A549 (cell line): ENCODE results near the gene LDLRAD4. TPM values are rescaled to one million over a fixed set of nuclear protein-coding genes. Genes with fewer than 3 reads are reported as not detected.

Experiments used
- ATAC-seq, 2 experiments: fragments of 200-7000 bp in 1 of 2; fragments of >200 bp in 1 of 2; cut with Nextera tagmentation in 1 of 2; cut with Tn5 transposase in 1 of 2; 3 replicates each; pipeline versions ENCODE4 v1.8.0 to v1.9.1; 2018 to 2020; ENCODE audit warnings: mild to moderate bottlenecking in 1 of 2, moderate library complexity in 1 of 2
- CTCF ChIA-PET: fragments of 300-600 bp; sonication (Branson Sonifier 250); formaldehyde crosslinking; extraction: SDS; loops from one replicate; lab custom pipeline; 2021; ENCODE audit warnings: antibody characterized with exemption, inconsistent platforms; lab: Yijun Ruan, JAX
- POLR2A ChIA-PET: fragments of 350-600 bp; formaldehyde crosslinking; extraction: SDS; loops from one replicate; lab custom pipeline; 2021; ENCODE audit warnings: antibody characterized with exemption, inconsistent platforms; lab: Yijun Ruan, JAX
- DNase-seq, 2 experiments: peaks; one replicate each; pipeline versions ENCODE4 v3.0.0 to v3.0.0-alpha.2; 2011 to 2016; ENCODE audit warnings: low read depth in 1 of 2, low spot score in 1 of 2
- FAIRE-seq: peaks from 2 replicates; lab custom pipeline; 2011; peaks lifted over from hg19 to GRCh38; lab: Jason Lieb, UNC
- H3K27ac ChIP-seq, 2 experiments: fragments of >200 bp; sonication (Bioruptor Twin); formaldehyde crosslinking; 3 replicates each; pipeline ENCODE4 v1.5.1; 2016 to 2017
- H3K4me1 ChIP-seq: fragments of >200 bp; sonication (Bioruptor Twin); formaldehyde crosslinking; 3 replicates; pipeline ENCODE4 v1.6.1; 2016
- H3K4me2 ChIP-seq: fragments of >200 bp; sonication (Bioruptor Twin); formaldehyde crosslinking; 3 replicates; pipeline ENCODE4 v1.6.1; 2016
- H3K4me3 ChIP-seq: fragments of >200 bp; sonication (Bioruptor Twin); formaldehyde crosslinking; 3 replicates; pipeline ENCODE4 v1.5.1; 2016
- H3K9me3 ChIP-seq: fragments of >200 bp; sonication (Bioruptor Twin); formaldehyde crosslinking; 3 replicates; pipeline ENCODE4 v1.6.1; 2016
- BCL3 ChIP-seq: fragments of >200 bp; sonication (Bioruptor Twin); formaldehyde crosslinking; IDR thresholded peaks from 3 replicates; pipeline ENCODE4 v1.6.1; 2016
- EHMT2 ChIP-seq: fragments of 200-600 bp; sonication (generic); IDR thresholded peaks from 2 replicates; pipeline ENCODE4 v1.6.1; 2016; ENCODE audit warnings: antibody characterized with exemption, low read depth, mild to moderate bottlenecking, moderate library complexity
- EP300 ChIP-seq, 2 experiments: fragments of >200 bp; sonication (Bioruptor Twin); formaldehyde crosslinking; IDR thresholded peaks; 2 replicates in 1 of 2; 3 replicates in 1 of 2; pipeline ENCODE4 v1.6.1; 2016 to 2017
- GATA3 ChIP-seq: IDR thresholded peaks from 2 replicates; pipeline ENCODE4 v1.6.1; 2012; ENCODE audit warnings: borderline replicate concordance
- HDAC2 ChIP-seq: fragments of 200-600 bp; sonication (generic); IDR thresholded peaks from 2 replicates; pipeline ENCODE4 v1.6.1; 2016
- HOXA7 ChIP-seq: fragments of 250-450 bp; sonication (Bioruptor Pico); IDR thresholded peaks from 2 replicates; pipeline ENCODE4 v1.5.0; 2020; ENCODE audit warnings: mild to moderate bottlenecking, moderate library complexity
- HOXB5 ChIP-seq: fragments of 250-450 bp; sonication (Bioruptor Pico); IDR thresholded peaks from 2 replicates; pipeline ENCODE4 v1.5.0; 2020; ENCODE audit warnings: mild to moderate bottlenecking, moderate library complexity
- JUN ChIP-seq, 2 experiments: fragments of >200 bp; sonication (Bioruptor Twin); formaldehyde crosslinking; IDR thresholded peaks; 2 replicates in 1 of 2; 3 replicates in 1 of 2; pipeline ENCODE4 v1.6.1; 2016 to 2017
- JUNB ChIP-seq: fragments of >200 bp; sonication (Bioruptor Twin); formaldehyde crosslinking; IDR thresholded peaks from 2 replicates; pipeline ENCODE4 v1.6.1; 2016
- KDM1A ChIP-seq: fragments of 200-600 bp; sonication (generic); IDR thresholded peaks from 2 replicates; pipeline ENCODE4 v1.6.1; 2016; ENCODE audit warnings: low read depth, mild to moderate bottlenecking
- MAX ChIP-seq: IDR thresholded peaks from 2 replicates; pipeline ENCODE4 v1.6.1; 2012
- MYC ChIP-seq: IDR thresholded peaks from 2 replicates; pipeline ENCODE4 v1.6.1; 2012; ENCODE audit warnings: mild to moderate bottlenecking, inconsistent platforms, low read length, improper control_type of control experiment, borderline replicate concordance
- PHF8 ChIP-seq: fragments of 200-600 bp; sonication (generic); IDR thresholded peaks from 2 replicates; pipeline ENCODE4 v1.6.1; 2016; ENCODE audit warnings: low read depth, mild to moderate bottlenecking, antibody characterized with exemption, moderate library complexity, borderline replicate concordance
- RCOR1 ChIP-seq: fragments of 150-350 bp; IDR thresholded peaks from 2 replicates; pipeline ENCODE4 v1.6.1; 2014; ENCODE audit warnings: antibody characterized with exemption, low read length, low read depth
- REST ChIP-seq: fragments of 200-600 bp; sonication (generic); IDR thresholded peaks from 2 replicates; pipeline ENCODE4 v1.6.1; 2016; ENCODE audit warnings: antibody characterized with exemption, mild to moderate bottlenecking, moderate library complexity
- RFX5 ChIP-seq: fragments of 450-650 bp; IDR thresholded peaks from 2 replicates; pipeline ENCODE4 v1.7.1; 2014; ENCODE audit warnings: antibody characterized with exemption, mild to moderate bottlenecking, moderate library complexity
- SREBF2 ChIP-seq: fragments of 450-650 bp; IDR thresholded peaks from 2 replicates; pipeline ENCODE4 v1.6.1; 2014; ENCODE audit warnings: mild to moderate bottlenecking, moderate library complexity
- TFCP2L1 ChIP-seq: fragments of 250-450 bp; sonication (Bioruptor Pico); IDR thresholded peaks from 2 replicates; pipeline ENCODE4 v1.5.0; 2021; ENCODE audit warnings: mild to moderate bottlenecking
- USF2 ChIP-seq: fragments of 450-650 bp; IDR thresholded peaks from 2 replicates; pipeline ENCODE4 v1.6.1; 2014; ENCODE audit warnings: antibody characterized with exemption
- ZNF302 ChIP-seq: fragments of 250-450 bp; sonication (Bioruptor Pico); IDR thresholded peaks from 2 replicates; pipeline ENCODE4 v1.9.0; 2021; ENCODE audit warnings: inconsistent platforms, mild to moderate bottlenecking, moderate library complexity
- WGBS: methylation state at CpG from one replicate; pipeline ENCODE4 v1.1.6; 2017; ENCODE audit errors: missing lambda C conversion rate; 5-methylcytosine and 5-hydroxymethylcytosine counted together
- polyA plus RNA-seq, 4 experiments: library from polyadenylated mRNA; depleted of rRNA in 3 of 4; stranded (reverse); fragments of >200 nt; fragmentation: RNase III in 1 of 4; extraction: RNeasy Plus Mini Kit Qiagen cat#74134 plus additional on column Dnase treatment in 1 of 4; gene quantifications; 2 replicates in 3 of 4; 3 replicates in 1 of 4; pipeline ENCODE4 v1.2.3, GENCODE V29; 2011 to 2017
- TF ChIP-seq, protein P1 (sequence below): fragments of 150-350 bp; IDR thresholded peaks from 2 replicates; pipeline ENCODE4 v1.6.1; 2014; ENCODE audit warnings: low read depth, mild to moderate bottlenecking, low read length
- TF ChIP-seq, protein P2 (sequence below): fragments of >200 bp; sonication (Bioruptor Twin); formaldehyde crosslinking; IDR thresholded peaks from 2 replicates; pipeline ENCODE4 v1.6.1; 2016

Gene LDLRAD4
- polyA plus RNA-seq, 2 of the 4 experiments (the other 2 are of a cell fraction) = 5.2 to 7.6 TPM

GRCh38 chr18:13192970-13193369, 25.6 kb upstream of the LDLRAD4 start:
- ATAC-seq = no peak
- no peaks in the 10 kb centered on the region for H3K4me1 ChIP-seq
- H3K9me3 ChIP-seq = 0 out of 3 replicates have a peak, but pooled peaks cover under 1% of the 10 kb centered on the region
- H3K27ac ChIP-seq = no peak overlapping the region
- no peak overlapping the region for H3K4me3 ChIP-seq
- WGBS = 52% methylated on average over 2 of the region's 2 CpGs
- TF ChIP-seq TFCP2L1 (no peak), GATA3 (no peak), HOXA7 (CRISPR knock-in tag) (no peak), KDM1A (no peak), JUNB (no peak), EP300 (IDR thresholded peaks at IDR 0.05) (no peak)
- TF ChIP-seq, protein P1, sequence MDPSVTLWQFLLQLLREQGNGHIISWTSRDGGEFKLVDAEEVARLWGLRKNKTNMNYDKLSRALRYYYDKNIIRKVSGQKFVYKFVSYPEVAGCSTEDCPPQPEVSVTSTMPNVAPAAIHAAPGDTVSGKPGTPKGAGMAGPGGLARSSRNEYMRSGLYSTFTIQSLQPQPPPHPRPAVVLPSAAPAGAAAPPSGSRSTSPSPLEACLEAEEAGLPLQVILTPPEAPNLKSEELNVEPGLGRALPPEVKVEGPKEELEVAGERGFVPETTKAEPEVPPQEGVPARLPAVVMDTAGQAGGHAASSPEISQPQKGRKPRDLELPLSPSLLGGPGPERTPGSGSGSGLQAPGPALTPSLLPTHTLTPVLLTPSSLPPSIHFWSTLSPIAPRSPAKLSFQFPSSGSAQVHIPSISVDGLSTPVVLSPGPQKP = no peak
- TF ChIP-seq, all 56 proteins: peak for 0
- H3K4me2 ChIP-seq = no peak overlapping the region
- no peak for FAIRE-seq
- ChIA-PET POLR2A (no interaction called here), CTCF (no interaction called here)
- no peak for DNase-seq

- TF ChIP-seq RFX5 (peak; percentile 80), USF2 (no peak)
- ATAC-seq (no peak), DNase-seq (no peak), FAIRE-seq (no peak)
- Histone ChIP-seq H3K9me3 (peaks cover 10% of the 10 kb centered on the region), H3K27ac (no peak overlapping the region), H3K4me2 (no peak overlapping the region), H3K4me3 (no peak overlapping the region), H3K4me1 (no peaks in the 10 kb centered on the region)
- CTCF ChIA-PET = no interaction called here
- WGBS = 27% methylated on average over 2 of the region's 2 CpGs
- POLR2A ChIA-PET = no interaction called here
Measured at GRCh38 chr18:13194239-13194638, 24.3 kb upstream of the LDLRAD4 start.

GRCh38 chr18:13198701-13199100, 19.9 kb upstream of the LDLRAD4 start:
- Histone ChIP-seq H3K4me1 (no peaks in the 10 kb centered on the region), H3K4me2 (no peak overlapping the region), H3K9me3 (peaks cover 20% of the 10 kb centered on the region), H3K4me3 (no peak overlapping the region), H3K27ac (no peak overlapping the region)
- ATAC-seq = no peak
- POLR2A ChIA-PET = no interaction called here
- TF ChIP-seq PHF8 (no peak), ZNF302 (CRISPR knock-in tag) (no peak), BCL3 (no peak), JUN (IDR thresholded peaks at IDR 0.05) (no peak), RCOR1 (no peak), HDAC2 (no peak), EHMT2 (no peak)
- TF ChIP-seq, protein P2, sequence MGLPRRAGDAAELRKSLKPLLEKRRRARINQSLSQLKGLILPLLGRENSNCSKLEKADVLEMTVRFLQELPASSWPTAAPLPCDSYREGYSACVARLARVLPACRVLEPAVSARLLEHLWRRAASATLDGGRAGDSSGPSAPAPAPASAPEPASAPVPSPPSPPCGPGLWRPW = no peak
- CTCF ChIA-PET = no interaction called here
- no peak for FAIRE-seq
- DNase-seq = no peak
- WGBS = 6% methylated on average over 2 of the region's 2 CpGs

DNA sequence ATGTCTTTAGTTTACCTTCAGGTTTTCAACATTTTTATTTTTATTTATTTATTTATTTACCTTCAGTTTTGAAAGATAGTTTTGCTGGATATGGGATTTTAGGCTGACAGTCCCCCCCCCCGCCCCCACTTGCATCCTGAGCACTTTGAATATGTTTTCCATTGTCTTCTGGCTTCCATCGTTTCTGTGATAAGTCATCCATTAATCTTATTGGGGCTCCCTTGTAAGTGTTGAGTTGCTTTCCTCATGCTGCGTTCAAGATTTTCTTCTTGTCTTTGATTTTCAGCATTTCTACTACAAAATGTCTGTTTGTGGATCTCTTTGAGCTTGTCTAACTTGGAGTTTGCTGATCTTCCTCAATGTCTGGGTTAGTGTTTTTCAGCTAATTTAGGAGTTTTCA, 19.4 kb upstream of the LDLRAD4 start:
- no peak for TF ChIP-seq RCOR1
- TF ChIP-seq MYC = no peak
- no peak for TF ChIP-seq GATA3
- no peak for TF ChIP-seq SREBF2
- TF ChIP-seq HOXB5 = no peak
- no peak for TF ChIP-seq MAX
- no peak for TF ChIP-seq JUNB
- TF ChIP-seq REST = no peak
- TF ChIP-seq EP300 (IDR thresholded peaks at IDR 0.05) = no peak
- Histone ChIP-seq H3K4me1 (no peaks in the 10 kb centered on the region), H3K4me3 (no peak overlapping the region), H3K4me2 (no peak overlapping the region), H3K9me3 (peaks cover 20% of the 10 kb centered on the region), H3K27ac (no peak overlapping the region)
- WGBS = 40% methylated on average over 2 of the region's 3 CpGs
- ChIA-PET POLR2A (no interaction called here), CTCF (interaction anchor here (1.3 kb wide), 1 partner anchor 17 kb away, joined by 3 read pairs; no protein-coding TSS in a partner anchor)
- DNase-seq (no peak), ATAC-seq (no peak), FAIRE-seq (no peak)
